ENCODE results near the gene LOX. TPM values are rescaled to one million over a fixed set of nuclear protein-coding genes. Genes with fewer than 3 reads are reported as not detected.

LOX gene
- total and polyA plus RNA-seq, 9 of the 15 experiments (the other 6 are each of a cell fraction or from before 2014, with no cell fraction given), result 0.06 to 0.09 TPM; not detected in 7

GRCh38 chr5:122112063-122112462 lies 34.0 kb upstream of the LOX start (continued):
- TF ChIP-seq HNRNPLL (IDR thresholded peaks at IDR 0.05; ENCODE audit: low read depth, low read length, poor library complexity, severe bottlenecking) (no peak), BCOR (IDR thresholded peaks at IDR 0.05) (no peak), DDX20 (tag; IDR thresholded peaks at IDR 0.05; ENCODE audit: low read depth) (no peak), ZNF175 (CRISPR knock-in tag; IDR thresholded peaks at IDR 0.05; ENCODE audit: low read depth) (no peak), ZNF592 (IDR thresholded peaks at IDR 0.05) (no peak), MEF2D (tag; conservative IDR thresholded peaks at IDR 0.05; ENCODE audit: low read depth) (no peak), ZNF780A (CRISPR knock-in tag; IDR thresholded peaks at IDR 0.05) (no peak), POLR2B (IDR thresholded peaks at IDR 0.05; ENCODE audit: low read depth, partially characterized antibody) (no peak), HDAC2 (IDR thresholded peaks at IDR 0.05) (no peak), KLF16 (IDR thresholded peaks at IDR 0.05) (peak; percentile 25; the same call in 1 of the 2 replicates), CREB3L1 (IDR thresholded peaks at IDR 0.05; ENCODE audit: borderline replicate concordance, low read depth) (no peak), WHSC1 (IDR thresholded peaks at IDR 0.05; ENCODE audit: low read length) (no peak), RAD51 (IDR thresholded peaks at IDR 0.05; ENCODE audit: borderline replicate concordance, low read depth) (no peak), ZNF232 (CRISPR knock-in tag; IDR thresholded peaks at IDR 0.05) (no peak), TBP (optimal IDR thresholded peaks at IDR 0.05; ENCODE audit: low read depth, low read length) (no peak), ZNF280A (IDR thresholded peaks at IDR 0.05; ENCODE audit: low read depth, partially characterized antibody) (no peak), LEF1 (IDR thresholded peaks at IDR 0.05) (no peak), ZEB2 (IDR thresholded peaks at IDR 0.05) (0 out of 2 replicates have a peak, but pooled peaks have one; percentile 48), GATAD2B (IDR thresholded peaks at IDR 0.05; ENCODE audit: borderline replicate concordance) (0 out of 2 replicates have a peak, but pooled peaks have one; percentile 42), TCF3 (CRISPR knock-in tag; IDR thresholded peaks at IDR 0.05) (peak; percentile 51; the same call in 1 of the 2 replicates), NFE2 (IDR thresholded peaks at IDR 0.05; ENCODE audit: low read depth) (no peak), CBFA2T3 (IDR thresholded peaks at IDR 0.05) (peak; percentile 68), YY1 (IDR thresholded peaks at IDR 0.05; ENCODE audit: borderline replicate concordance in 1 of 3, control insufficient read depth in 1 of 3, extremely low read depth in 1 of 3, insufficient read depth in 3 of 3, insufficient read length in 1 of 3, insufficient replicate concordance in 2 of 3, low read depth in 1 of 3, low read length in 2 of 3) (no peak), TBL1XR1 (IDR thresholded peaks at IDR 0.05; ENCODE audit: low read length in 2 of 2) (no peak)

Measured in K562 (cell line).